ENCODE results near the gene PLCB2. TPM values are rescaled to one million over a fixed set of nuclear protein-coding genes. Genes with fewer than 3 reads are reported as not detected.

PLCB2 gene
- total RNA-seq, 1 experiment from 2014 or later = 7.4 TPM

DNA sequence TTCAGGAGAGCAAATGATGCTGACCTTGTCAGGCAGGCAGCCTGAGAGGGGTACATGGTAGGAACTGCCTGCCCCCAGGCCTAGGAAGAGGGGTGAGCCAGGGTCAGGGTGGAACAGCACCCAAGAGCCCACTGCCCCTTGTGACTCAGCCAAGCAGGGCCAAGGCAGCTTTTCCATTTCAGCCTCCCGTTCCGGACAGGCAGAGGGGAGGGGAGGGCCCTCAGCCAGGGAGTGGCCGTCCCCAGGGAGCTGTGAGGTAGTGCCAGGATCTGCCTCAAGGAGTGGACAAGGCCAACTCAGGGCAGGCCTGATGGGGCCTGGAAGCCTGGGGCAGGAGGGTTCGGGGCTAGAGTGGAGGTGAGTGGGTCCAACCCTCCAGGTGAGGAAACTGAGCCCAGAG, 19.8 kb downstream of the PLCB2 start:
- no peak overlapping the region for H2BK5ac ChIP-seq (ENCODE audit: insufficient read length, low read length)
- H4K20me1 ChIP-seq (ENCODE audit: control insufficient read depth, insufficient read depth, insufficient read length) = no peaks in the 10 kb centered on the region
- H4K5ac ChIP-seq (ENCODE audit: insufficient read length, low read depth, low read length) = no peak overlapping the region
- H3K27ac ChIP-seq (ENCODE audit: insufficient read length, low read depth, low read length) = no peak overlapping the region
- H3K9ac ChIP-seq (ENCODE audit: extremely low read depth, insufficient read length, low read length) = no peak overlapping the region
- H3K4me1 Mint-ChIP-seq = peaks cover 33 to 46% of the 10 kb centered on the region in 2 experiments
- H3K4ac ChIP-seq (ENCODE audit: low read depth, low read length) = no peak overlapping the region
- H3K14ac ChIP-seq (ENCODE audit: insufficient read depth, low read length) = no peak overlapping the region
- no peak overlapping the region for H2BK120ac ChIP-seq (ENCODE audit: low read depth, low read length, poor library complexity, severe bottlenecking)
- no CpG with 5 or more reads among the region's 4 CpGs for WGBS (ENCODE audit: extremely low coverage, insufficient read length, low lambda C conversion rate)
- H2AK5ac ChIP-seq (ENCODE audit: insufficient read length, low read length) = no peak overlapping the region
- TF ChIP-seq, protein P1, sequence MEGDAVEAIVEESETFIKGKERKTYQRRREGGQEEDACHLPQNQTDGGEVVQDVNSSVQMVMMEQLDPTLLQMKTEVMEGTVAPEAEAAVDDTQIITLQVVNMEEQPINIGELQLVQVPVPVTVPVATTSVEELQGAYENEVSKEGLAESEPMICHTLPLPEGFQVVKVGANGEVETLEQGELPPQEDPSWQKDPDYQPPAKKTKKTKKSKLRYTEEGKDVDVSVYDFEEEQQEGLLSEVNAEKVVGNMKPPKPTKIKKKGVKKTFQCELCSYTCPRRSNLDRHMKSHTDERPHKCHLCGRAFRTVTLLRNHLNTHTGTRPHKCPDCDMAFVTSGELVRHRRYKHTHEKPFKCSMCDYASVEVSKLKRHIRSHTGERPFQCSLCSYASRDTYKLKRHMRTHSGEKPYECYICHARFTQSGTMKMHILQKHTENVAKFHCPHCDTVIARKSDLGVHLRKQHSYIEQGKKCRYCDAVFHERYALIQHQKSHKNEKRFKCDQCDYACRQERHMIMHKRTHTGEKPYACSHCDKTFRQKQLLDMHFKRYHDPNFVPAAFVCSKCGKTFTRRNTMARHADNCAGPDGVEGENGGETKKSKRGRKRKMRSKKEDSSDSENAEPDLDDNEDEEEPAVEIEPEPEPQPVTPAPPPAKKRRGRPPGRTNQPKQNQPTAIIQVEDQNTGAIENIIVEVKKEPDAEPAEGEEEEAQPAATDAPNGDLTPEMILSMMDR (conservative IDR thresholded peaks at IDR 0.05) = no peak
- no peak overlapping the region for H2BK12ac ChIP-seq (ENCODE audit: insufficient read length, low read depth, low read length)
- H3K27me3 ChIP-seq (ENCODE audit: insufficient read depth, low read length) = peaks cover 24% of the 10 kb centered on the region; the same call in 1 of the 2 replicates
- no peak overlapping the region for H3K4me2 ChIP-seq (ENCODE audit: insufficient read depth, insufficient read length, low read length)
- H3K56ac ChIP-seq (ENCODE audit: insufficient read length, low read depth, low read length) = no peak overlapping the region
- H3K36me3 Mint-ChIP-seq (ENCODE audit: insufficient read depth in 1 of 3, low read depth in 3 of 3) = no peaks in the 10 kb centered on the region; a peak in 1 of 7 replicates
- no peak overlapping the region for H4K91ac ChIP-seq (ENCODE audit: insufficient read length, low read depth, low read length)
- H2BK20ac ChIP-seq (ENCODE audit: low read depth, low read length, poor library complexity, severe bottlenecking) = no peak overlapping the region
- DNase-seq = no peak
- no peaks in the 10 kb centered on the region for H3K9me3 ChIP-seq (ENCODE audit: control insufficient read depth, low read depth, low read length)
- H3K23me2 ChIP-seq (ENCODE audit: insufficient read length, low read depth, low read length, poor library complexity, severe bottlenecking) = peaks cover 12% of the 10 kb centered on the region
- peaks cover 86% of the 10 kb centered on the region for H3K27me3 Mint-ChIP-seq (ENCODE audit: low read depth)
- H3K79me2 ChIP-seq (ENCODE audit: insufficient read depth, low read length) = no peaks in the 10 kb centered on the region
- no peak overlapping the region for H3K27ac Mint-ChIP-seq
- no peaks in the 10 kb centered on the region for H3K9me3 Mint-ChIP-seq
- no peak overlapping the region for H4K8ac ChIP-seq (replicated peaks; ENCODE audit: insufficient read length, low read depth, low read length)
- H3K18ac ChIP-seq (ENCODE audit: insufficient read length, low read depth, low read length) = no peak overlapping the region
- no peak overlapping the region for H3T11ph ChIP-seq (ENCODE audit: low read length)
- H3K23ac ChIP-seq (ENCODE audit: insufficient read length, low read depth, low read length) = no peak overlapping the region
- H3K4me3 Mint-ChIP-seq = no peak overlapping the region
- peaks cover 5% of the 10 kb centered on the region for H3K4me1 ChIP-seq (ENCODE audit: insufficient read depth, low read length)
- no peak overlapping the region for H2BK15ac ChIP-seq (ENCODE audit: low read depth, low read length)
- H3K79me1 ChIP-seq (ENCODE audit: insufficient read depth, low read depth, low read length, poor library complexity, severe bottlenecking) = no peaks in the 10 kb centered on the region
- no peak overlapping the region for H2AFZ ChIP-seq (ENCODE audit: low read length)

Measured in H9 (cell line).